ENCODE data around the gene AARSD1. TPM values are rescaled to one million over a fixed set of nuclear protein-coding genes. Genes with fewer than 3 reads are reported as not detected.

Gene AARSD1, protein sequence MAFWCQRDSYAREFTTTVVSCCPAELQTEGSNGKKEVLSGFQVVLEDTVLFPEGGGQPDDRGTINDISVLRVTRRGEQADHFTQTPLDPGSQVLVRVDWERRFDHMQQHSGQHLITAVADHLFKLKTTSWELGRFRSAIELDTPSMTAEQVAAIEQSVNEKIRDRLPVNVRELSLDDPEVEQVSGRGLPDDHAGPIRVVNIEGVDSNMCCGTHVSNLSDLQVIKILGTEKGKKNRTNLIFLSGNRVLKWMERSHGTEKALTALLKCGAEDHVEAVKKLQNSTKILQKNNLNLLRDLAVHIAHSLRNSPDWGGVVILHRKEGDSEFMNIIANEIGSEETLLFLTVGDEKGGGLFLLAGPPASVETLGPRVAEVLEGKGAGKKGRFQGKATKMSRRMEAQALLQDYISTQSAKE
- total RNA-seq: 59.3 and 69.8 TPM in 2 replicates
- long read RNA-seq, transcript AARSD1-202 (12 exons, 1,322 nt): major isoform, 31 of 49 reads
- long read RNA-seq, partial matches to known transcripts: 0 of 49 reads
- long read RNA-seq, other reads (novel, unspliced or antisense): 17 of 49 reads

DNA sequence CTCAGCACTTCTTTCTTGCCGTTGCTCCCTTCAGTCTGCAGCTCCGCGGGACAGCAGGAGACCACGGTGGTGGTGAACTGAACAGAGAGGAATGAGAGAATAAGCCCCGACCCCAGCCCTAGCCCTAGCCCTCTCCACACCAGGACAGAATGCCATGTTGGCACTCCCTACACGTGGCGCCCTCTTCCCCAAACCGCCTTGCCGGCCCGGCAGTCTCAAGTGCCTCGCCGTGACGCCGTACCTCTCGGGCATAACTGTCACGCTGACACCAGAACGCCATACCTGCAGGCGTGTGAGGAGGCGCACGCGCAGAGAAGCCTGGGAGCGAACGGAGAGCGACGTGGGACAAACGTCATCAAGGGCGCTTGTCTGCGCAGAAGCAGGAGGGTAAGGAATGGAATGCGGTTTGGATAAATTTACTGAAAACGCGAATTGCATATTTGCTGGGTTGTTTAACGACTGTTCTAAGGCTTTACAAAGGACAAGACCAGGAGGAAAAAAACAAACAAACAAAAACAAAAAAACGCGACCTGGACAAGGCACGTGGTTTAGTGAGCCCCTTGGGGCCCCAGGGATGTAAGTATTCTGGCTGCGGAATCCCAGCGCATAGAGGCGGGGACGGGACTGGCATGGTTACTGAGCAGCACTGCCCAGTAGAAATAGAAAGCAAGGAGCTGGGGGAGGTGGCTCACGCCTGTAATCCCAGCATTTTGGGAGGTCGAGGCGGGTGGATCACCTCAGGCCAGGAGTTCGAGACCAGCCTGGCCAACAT lies at the start of gene AARSD1:
Gene AARSD1, minus strand, starts transcription at position 294 of the 772 bp plus-strand sequence. Its CDS starts 14 bp downstream, at position 280.
- TF ChIP-seq, protein P1, sequence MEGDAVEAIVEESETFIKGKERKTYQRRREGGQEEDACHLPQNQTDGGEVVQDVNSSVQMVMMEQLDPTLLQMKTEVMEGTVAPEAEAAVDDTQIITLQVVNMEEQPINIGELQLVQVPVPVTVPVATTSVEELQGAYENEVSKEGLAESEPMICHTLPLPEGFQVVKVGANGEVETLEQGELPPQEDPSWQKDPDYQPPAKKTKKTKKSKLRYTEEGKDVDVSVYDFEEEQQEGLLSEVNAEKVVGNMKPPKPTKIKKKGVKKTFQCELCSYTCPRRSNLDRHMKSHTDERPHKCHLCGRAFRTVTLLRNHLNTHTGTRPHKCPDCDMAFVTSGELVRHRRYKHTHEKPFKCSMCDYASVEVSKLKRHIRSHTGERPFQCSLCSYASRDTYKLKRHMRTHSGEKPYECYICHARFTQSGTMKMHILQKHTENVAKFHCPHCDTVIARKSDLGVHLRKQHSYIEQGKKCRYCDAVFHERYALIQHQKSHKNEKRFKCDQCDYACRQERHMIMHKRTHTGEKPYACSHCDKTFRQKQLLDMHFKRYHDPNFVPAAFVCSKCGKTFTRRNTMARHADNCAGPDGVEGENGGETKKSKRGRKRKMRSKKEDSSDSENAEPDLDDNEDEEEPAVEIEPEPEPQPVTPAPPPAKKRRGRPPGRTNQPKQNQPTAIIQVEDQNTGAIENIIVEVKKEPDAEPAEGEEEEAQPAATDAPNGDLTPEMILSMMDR (IDR thresholded peaks at IDR 0.05; ENCODE audit: unreplicated experiment): no peak
- peak within 1 kb of the TSS; percentile 93 for H3K4me3 Mint-ChIP-seq (ENCODE audit: low read depth)
- peaks cover 7% of the 10 kb centered on the region for H3K36me3 Mint-ChIP-seq (ENCODE audit: insufficient read depth)
- DNase-seq (ENCODE audit: low spot score, unreplicated experiment): peak; percentile 78
- no peaks in the 10 kb centered on the region for H3K27me3 Mint-ChIP-seq
- H3K4me1 Mint-ChIP-seq (ENCODE audit: low read depth): peaks cover 11% of the 10 kb centered on the region
- no peaks in the 10 kb centered on the region for H3K9me3 Mint-ChIP-seq (ENCODE audit: low read depth)
- peak within 1 kb of the TSS; percentile 99 for H3K27ac Mint-ChIP-seq

DNA sequence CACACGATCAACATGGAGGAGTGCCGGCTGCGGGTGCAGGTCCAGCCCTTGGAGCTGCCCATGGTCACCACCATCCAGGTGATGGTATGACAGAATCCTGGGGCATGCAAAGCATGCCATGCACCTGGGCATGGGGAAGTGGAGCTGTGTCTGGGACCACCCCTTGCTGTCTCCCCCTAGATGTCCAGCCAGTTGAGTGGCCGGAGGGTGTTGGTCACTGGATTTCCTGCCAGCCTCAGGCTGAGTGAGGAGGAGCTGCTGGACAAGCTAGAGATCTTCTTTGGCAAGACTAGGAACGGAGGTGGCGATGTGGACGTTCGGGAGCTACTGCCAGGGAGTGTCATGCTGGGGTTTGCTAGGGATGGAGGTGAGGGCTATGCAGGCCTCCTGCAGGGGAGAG lies 49.0 kb upstream of the AARSD1 start:
- no peak for DNase-seq (ENCODE audit: low spot score, unreplicated experiment)
- Mint-ChIP-seq H3K36me3 (ENCODE audit: insufficient read depth) (peaks cover 13% of the 10 kb centered on the region), H3K4me3 (ENCODE audit: low read depth) (no peak overlapping the region), H3K27ac (peak overlapping the region; percentile 59), H3K27me3 (no peaks in the 10 kb centered on the region), H3K9me3 (ENCODE audit: low read depth) (no peaks in the 10 kb centered on the region), H3K4me1 (ENCODE audit: low read depth) (peaks cover 9% of the 10 kb centered on the region)
- TF ChIP-seq, protein P1 (IDR thresholded peaks at IDR 0.05; ENCODE audit: unreplicated experiment): no peak

DNA sequence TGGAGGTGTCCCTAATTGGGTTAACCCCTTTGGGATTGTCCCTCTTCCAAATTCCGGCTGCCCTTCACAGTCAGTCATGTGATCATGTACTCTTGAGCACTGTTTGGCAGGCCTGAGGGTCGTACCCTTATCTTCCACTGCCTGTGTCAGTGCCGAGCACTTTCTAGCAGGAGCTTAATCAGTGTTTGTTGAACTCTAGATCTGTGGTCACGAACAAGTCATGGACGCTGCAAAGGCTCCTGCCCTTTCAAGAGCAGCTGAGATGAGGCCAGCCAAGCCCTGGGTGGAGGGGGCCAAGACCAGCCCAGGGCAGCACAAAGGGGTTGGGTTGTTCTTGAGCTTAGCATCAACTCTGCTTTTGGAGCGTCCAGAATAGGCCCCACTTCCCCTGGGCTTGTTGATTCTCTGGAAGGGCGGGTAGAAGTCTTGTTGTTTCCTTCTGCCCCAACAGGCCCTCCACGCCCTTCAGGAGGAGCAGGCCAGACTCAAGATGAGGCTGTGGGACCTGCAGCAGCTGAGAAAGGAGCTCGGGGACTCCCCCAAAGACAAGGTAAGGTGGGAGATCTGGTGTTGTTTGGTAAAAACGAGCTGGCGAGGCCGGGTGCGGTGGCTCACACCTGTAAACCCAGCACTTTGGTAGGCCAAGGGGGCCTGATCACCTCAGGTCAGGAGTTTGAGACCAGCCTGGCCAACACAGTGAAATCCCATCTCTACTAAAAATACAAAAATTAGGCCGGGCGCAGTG lies 47.6 kb upstream of the AARSD1 start:
- no peak for DNase-seq (ENCODE audit: low spot score, unreplicated experiment)
- Mint-ChIP-seq H3K27me3 (no peaks in the 10 kb centered on the region), H3K9me3 (ENCODE audit: low read depth) (no peaks in the 10 kb centered on the region), H3K4me1 (ENCODE audit: low read depth) (peaks cover 6% of the 10 kb centered on the region), H3K36me3 (ENCODE audit: insufficient read depth) (peaks cover 9% of the 10 kb centered on the region), H3K27ac (peak overlapping the region; percentile 56), H3K4me3 (ENCODE audit: low read depth) (no peak overlapping the region)
- TF ChIP-seq, protein P1 (IDR thresholded peaks at IDR 0.05; ENCODE audit: unreplicated experiment): no peak

DNA sequence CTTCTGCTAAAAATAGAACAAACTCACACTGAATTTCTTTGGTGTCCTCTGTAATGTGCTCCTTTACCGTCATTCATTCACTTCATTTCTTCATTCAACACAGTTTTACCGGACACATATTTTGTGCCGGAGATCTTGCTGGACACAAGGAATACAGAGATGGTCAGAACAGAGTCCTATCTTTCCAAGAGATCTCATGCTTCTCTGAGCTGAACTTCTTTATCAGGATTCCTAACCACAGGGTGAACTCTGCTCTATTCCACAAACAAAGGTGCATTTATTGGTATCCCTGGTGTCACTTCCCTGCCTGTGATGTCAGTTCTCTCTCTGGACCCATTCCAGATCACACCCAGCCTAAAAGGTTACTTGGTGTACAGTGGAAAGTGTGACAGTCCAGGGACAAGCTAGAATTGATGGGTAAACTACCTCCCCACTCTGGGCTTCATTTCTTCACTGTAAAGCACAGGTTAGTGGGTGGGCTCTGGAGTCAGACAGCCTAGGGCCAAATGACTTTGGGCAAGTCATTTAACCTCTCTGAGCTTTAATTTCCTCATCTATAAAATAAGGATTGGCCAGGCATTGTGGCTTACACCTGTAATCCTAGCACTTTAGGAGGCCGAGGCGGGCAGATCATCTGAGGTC lies 46.5 kb upstream of the AARSD1 start:
- TF ChIP-seq, protein P1 (IDR thresholded peaks at IDR 0.05; ENCODE audit: unreplicated experiment): no peak
- Mint-ChIP-seq H3K36me3 (ENCODE audit: insufficient read depth) (peaks cover 8% of the 10 kb centered on the region), H3K27me3 (no peaks in the 10 kb centered on the region), H3K9me3 (ENCODE audit: low read depth) (no peaks in the 10 kb centered on the region), H3K27ac (peak overlapping the region; percentile 71), H3K4me1 (ENCODE audit: low read depth) (peaks cover 6% of the 10 kb centered on the region), H3K4me3 (ENCODE audit: low read depth) (no peak overlapping the region)
- no peak for DNase-seq (ENCODE audit: low spot score, unreplicated experiment)
